Neural progenitor cell (in vitro differentiated cells): ENCODE data around the gene ZNF469. TPM values are rescaled to one million over a fixed set of nuclear protein-coding genes. Genes with fewer than 3 reads are reported as not detected.

Source experiments
- DNase-seq: peaks from one replicate; pipeline ENCODE4 v3.0.0-alpha.2; 2016; ENCODE audit warnings: low spot score
- H2AFZ ChIP-seq: fragments of 200-600 bp; sonication (generic); replicated peaks from 2 replicates; pipeline ENCODE4 v1.6.1; 2016; ENCODE audit warnings: antibody characterized with exemption
- H3F3A ChIP-seq: fragments of 200-600 bp; sonication (generic); 2 replicates; pipeline ENCODE4 v1.6.1; 2016; ENCODE audit warnings: antibody characterized with exemption, low read depth
- H3K27ac ChIP-seq: fragments of 200-600 bp; sonication (generic); 2 replicates; pipeline ENCODE4 v1.5.1; 2016; ENCODE audit warnings: mild to moderate bottlenecking
- H3K27me3 ChIP-seq: fragments of 200-600 bp; sonication (generic); 2 replicates; pipeline ENCODE4 v1.6.1; 2016; ENCODE audit warnings: mild to moderate bottlenecking, moderate library complexity
- H3K36me3 ChIP-seq: fragments of 200-600 bp; sonication (generic); 2 replicates; pipeline ENCODE4 v1.5.1; 2016
- H3K4me1 ChIP-seq: fragments of 200-600 bp; sonication (generic); 2 replicates; pipeline ENCODE4 v1.6.1; 2016; ENCODE audit warnings: mixed run types
- H3K4me2 ChIP-seq: fragments of 200-600 bp; sonication (generic); 2 replicates; pipeline ENCODE4 v1.6.1; 2016
- H3K4me3 ChIP-seq: fragments of 200-600 bp; sonication (generic); 2 replicates; pipeline ENCODE4 v1.5.1; 2016
- H3K79me2 ChIP-seq: fragments of 200-600 bp; sonication (generic); 2 replicates; pipeline ENCODE4 v1.6.1; 2016; ENCODE audit warnings: low read depth
- H3K9ac ChIP-seq: fragments of 200-600 bp; sonication (generic); 2 replicates; pipeline ENCODE4 v1.6.1; 2016
- H3K9me3 ChIP-seq: fragments of 200-600 bp; sonication (generic); 2 replicates; pipeline ENCODE4 v1.5.1; 2016; ENCODE audit warnings: low read depth
- H4K20me1 ChIP-seq: fragments of 200-600 bp; sonication (generic); 2 replicates; pipeline ENCODE4 v1.6.1; 2016; ENCODE audit warnings: low read depth
- H3K27ac Mint-ChIP-seq: 3 replicates; pipeline ENCODE4 v1.8.0; 2021; ENCODE audit warnings: mixed read lengths
- H3K27me3 Mint-ChIP-seq: 2 replicates; pipeline ENCODE4 v1.8.0; 2022; ENCODE audit warnings: low read depth, mild to moderate bottlenecking, inconsistent platforms, moderate library complexity, mixed read lengths; ENCODE audit not compliant: insufficient read depth
- H3K36me3 Mint-ChIP-seq: 3 replicates; pipeline ENCODE4 v1.8.0; 2021; ENCODE audit warnings: mixed read lengths
- H3K4me1 Mint-ChIP-seq: 3 replicates; pipeline ENCODE4 v1.8.0; 2021; ENCODE audit warnings: mixed read lengths
- H3K4me3 Mint-ChIP-seq: 3 replicates; pipeline ENCODE4 v1.8.0; 2021; ENCODE audit warnings: mild to moderate bottlenecking, moderate library complexity, mixed read lengths
- H3K9me3 Mint-ChIP-seq: 3 replicates; pipeline ENCODE4 v1.8.0; 2020; ENCODE audit warnings: mixed read lengths
- CTCF ChIP-seq: fragments of 200-600 bp; sonication (generic); IDR thresholded peaks from 2 replicates; pipeline ENCODE4 v1.5.1; 2017; ENCODE audit warnings: antibody characterized with exemption, mild to moderate bottlenecking
- EZH2 ChIP-seq: fragments of 200-600 bp; sonication (generic); IDR thresholded peaks from 2 replicates; pipeline ENCODE4 v1.6.1; 2017; ENCODE audit warnings: antibody characterized with exemption, mild to moderate bottlenecking, moderate library complexity
- EZH2phosphoT487 ChIP-seq: fragments of 200-600 bp; sonication (generic); IDR thresholded peaks from 2 replicates; pipeline ENCODE4 v1.6.1; 2017; ENCODE audit warnings: antibody characterized with exemption
- total RNA-seq: library from RNA; depleted of rRNA; stranded (reverse); fragments of >200 nt; gene quantifications from 2 replicates; pipeline ENCODE4 v1.2.3, GENCODE V29; 2015; ENCODE audit warnings: low replicate concordance

The ZNF469 gene
- total RNA-seq, 1 donor from 2014 or later: 0.02 TPM

- Mint-ChIP-seq H3K4me1 (peaks cover 11% of the 10 kb centered on the region), H3K4me3 (no peak overlapping the region), H3K36me3 (no peaks in the 10 kb centered on the region), H3K27ac (peak overlapping the region; percentile 43), H3K27me3 (peaks cover 4% of the 10 kb centered on the region), H3K9me3 (no peaks in the 10 kb centered on the region)
- H3K9me3 ChIP-seq: no peaks in the 10 kb centered on the region
- H3K79me2 ChIP-seq: no peaks in the 10 kb centered on the region
- no peak overlapping the region for H3K4me2 ChIP-seq
- H3K9ac ChIP-seq: no peak overlapping the region
- no peak overlapping the region for H2AFZ ChIP-seq
- no peaks in the 10 kb centered on the region for H4K20me1 ChIP-seq
- peaks cover 7% of the 10 kb centered on the region for H3K27me3 ChIP-seq
- no peaks in the 10 kb centered on the region for H3K4me1 ChIP-seq
- H3K4me3 ChIP-seq: no peak overlapping the region
- H3F3A ChIP-seq: peaks cover 12% of the 10 kb centered on the region
- no peaks in the 10 kb centered on the region for H3K36me3 ChIP-seq
- no peak for DNase-seq
- no peak overlapping the region for H3K27ac ChIP-seq
- TF ChIP-seq CTCF (no peak), EZH2phosphoT487 (no peak), EZH2 (no peak)
Observed at GRCh38 chr16:88375996-88376834, 6.5 kb upstream of the ZNF469 start.

GRCh38 chr16:88376835-88377726, 5.7 kb upstream of the ZNF469 start:
- Histone ChIP-seq H3K4me3 (no peak overlapping the region), H3K4me2 (no peak overlapping the region), H3K36me3 (no peaks in the 10 kb centered on the region), H2AFZ (no peak overlapping the region), H3F3A (peaks cover 18% of the 10 kb centered on the region), H4K20me1 (peaks cover 6% of the 10 kb centered on the region), H3K27ac (no peak overlapping the region), H3K79me2 (no peaks in the 10 kb centered on the region), H3K27me3 (peaks cover 15% of the 10 kb centered on the region), H3K9ac (no peak overlapping the region), H3K4me1 (no peaks in the 10 kb centered on the region), H3K9me3 (no peaks in the 10 kb centered on the region)
- Mint-ChIP-seq H3K27ac (no peak overlapping the region), H3K27me3 (peaks cover 5% of the 10 kb centered on the region), H3K4me1 (peaks cover 12% of the 10 kb centered on the region), H3K36me3 (no peaks in the 10 kb centered on the region), H3K9me3 (no peaks in the 10 kb centered on the region), H3K4me3 (no peak overlapping the region)
- TF ChIP-seq EZH2phosphoT487: no peak
- no peak for TF ChIP-seq CTCF
- TF ChIP-seq EZH2: no peak
- DNase-seq: no peak

- Mint-ChIP-seq H3K36me3 (no peaks in the 10 kb centered on the region), H3K4me3 (no peak overlapping the region), H3K9me3 (no peaks in the 10 kb centered on the region), H3K27ac (peak overlapping the region; percentile 16), H3K27me3 (peaks cover 11% of the 10 kb centered on the region), H3K4me1 (peaks cover 18% of the 10 kb centered on the region)
- no peak overlapping the region for H3K4me2 ChIP-seq
- H3K9me3 ChIP-seq: no peaks in the 10 kb centered on the region
- H3K27me3 ChIP-seq: peaks cover 24% of the 10 kb centered on the region
- no peak overlapping the region for H3K4me3 ChIP-seq
- no peak overlapping the region for H3K27ac ChIP-seq
- no peaks in the 10 kb centered on the region for H3K79me2 ChIP-seq
- H2AFZ ChIP-seq: no peak overlapping the region
- H3K9ac ChIP-seq: no peak overlapping the region
- DNase-seq: no peak
- H3F3A ChIP-seq: peaks cover 23% of the 10 kb centered on the region
- TF ChIP-seq CTCF: no peak
- TF ChIP-seq EZH2phosphoT487: no peak
- no peak for TF ChIP-seq EZH2
- H3K4me1 ChIP-seq: no peaks in the 10 kb centered on the region
- H3K36me3 ChIP-seq: no peaks in the 10 kb centered on the region
- H4K20me1 ChIP-seq: peaks cover 10% of the 10 kb centered on the region
Observed at GRCh38 chr16:88377961-88378360, 4.8 kb upstream of the ZNF469 start.
